Mucosa of stomach (tissue), 1 donor: ENCODE results near the gene ZMPSTE24.
"Not testable (repeated sequence)": the region's sequence is repeated elsewhere in the genome, so short reads cannot be mapped to it uniquely, and the experiment has no call there.

Source experiments
- H3K27me3 ChIP-seq: one replicate; pipeline ENCODE4 v1.7.0; 2013; ENCODE audit warnings: mild to moderate bottlenecking, low read length; ENCODE audit not compliant: control insufficient read depth, insufficient read depth
- H3K36me3 ChIP-seq: one replicate; pipeline ENCODE4 v1.7.0; 2013; ENCODE audit warnings: low read length; ENCODE audit not compliant: control insufficient read depth, insufficient read depth
- H3K4me1 ChIP-seq: one replicate; pipeline ENCODE4 v1.7.0; 2013; ENCODE audit warnings: mild to moderate bottlenecking, low read length; ENCODE audit not compliant: control insufficient read depth, insufficient read depth
- H3K4me3 ChIP-seq: one replicate; pipeline ENCODE4 v1.7.0; 2013; ENCODE audit warnings: low read length
- H3K9ac ChIP-seq: one replicate; pipeline ENCODE4 v1.7.0; 2013; ENCODE audit warnings: mild to moderate bottlenecking, low read length, moderate library complexity
- H3K9me3 ChIP-seq: one replicate; pipeline ENCODE4 v1.7.0; 2013; ENCODE audit warnings: mild to moderate bottlenecking, low read length, moderate library complexity; ENCODE audit not compliant: control insufficient read depth
- donor health status: Pancreatic carcinoma.

Gene ZMPSTE24

DNA sequence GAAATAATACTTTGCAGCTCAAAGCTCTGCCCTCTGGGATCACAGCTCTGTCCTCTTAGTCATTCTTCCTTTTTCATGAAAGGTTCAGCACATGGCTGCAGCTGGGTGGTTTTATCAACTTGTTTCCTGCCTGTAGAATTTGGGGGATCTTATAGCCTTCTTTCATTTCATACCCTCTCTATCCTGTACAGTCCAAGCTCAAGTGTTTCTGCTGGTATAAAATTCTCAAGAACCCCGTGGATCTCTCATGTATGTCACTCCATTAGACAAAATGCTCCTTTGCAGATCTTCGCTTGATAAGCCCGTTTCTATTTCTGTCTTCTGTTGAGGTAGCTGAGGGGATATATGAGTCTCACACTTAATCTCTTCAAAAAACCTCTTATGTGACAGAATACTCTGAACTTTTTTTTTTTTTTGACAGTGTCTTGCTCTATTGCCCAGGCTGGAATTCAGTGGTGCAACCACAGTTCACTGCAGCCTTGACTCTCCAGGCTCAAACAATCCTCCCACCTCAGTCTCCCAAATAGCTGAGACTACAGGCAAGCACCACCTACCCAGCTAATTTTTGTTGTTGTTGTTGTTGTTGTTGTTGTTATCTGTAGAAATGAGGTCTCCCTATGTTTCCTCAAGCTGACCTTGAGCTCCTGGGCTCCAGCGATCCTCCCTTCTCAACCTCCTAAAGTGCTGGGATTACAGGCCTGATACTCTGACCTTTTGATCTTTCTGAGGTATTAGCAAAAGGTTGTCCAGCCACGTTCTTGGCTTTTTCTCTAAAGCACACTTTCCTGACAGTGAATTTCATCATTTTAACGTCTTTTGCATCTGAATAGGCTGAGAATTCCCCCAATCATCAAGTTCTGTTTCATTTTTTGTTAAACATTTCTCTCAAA lies 83.7 kb downstream of the ZMPSTE24 start:
- Histone ChIP-seq H3K4me3 (no peak overlapping the region), H3K9me3 (no peaks in the 10 kb centered on the region), H3K4me1 (peaks cover 8% of the 10 kb centered on the region), H3K36me3 (no peaks in the 10 kb centered on the region), H3K27me3 (no peaks in the 10 kb centered on the region), H3K9ac (no peak overlapping the region)

DNA sequence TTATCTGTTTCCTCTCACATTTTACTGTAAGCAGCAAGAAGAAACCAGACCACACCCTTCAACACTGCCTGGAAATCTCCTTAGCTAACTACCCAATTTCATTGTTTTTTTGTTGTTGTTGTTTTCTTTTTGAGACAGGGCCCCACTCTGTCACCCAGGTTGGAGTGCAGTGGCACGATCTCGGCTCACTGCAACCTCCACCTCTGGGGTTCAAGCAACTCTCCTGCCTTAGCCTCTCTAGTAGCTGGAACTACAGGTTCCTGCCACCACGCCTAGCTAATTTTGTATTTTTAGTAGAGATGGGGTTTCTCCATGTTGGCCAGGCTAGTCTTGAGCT lies 84.3 kb downstream of the ZMPSTE24 start:
- H3K4me1 ChIP-seq, H3K9me3 ChIP-seq, H3K9ac ChIP-seq, H3K36me3 ChIP-seq, H3K4me3 ChIP-seq, H3K27me3 ChIP-seq: not testable (repeated sequence)
